Mucosa of descending colon (tissue), 3 donors: ENCODE data around the gene NR3C1. TPM values are rescaled to one million over a fixed set of nuclear protein-coding genes. Genes with fewer than 3 reads are reported as not detected.

Experiments used
- ATAC-seq: fragments of 200-7000 bp; cut with Tn5 transposase; one replicate; pipeline ENCODE4 v1.9.1; 2020; ENCODE audit warnings: mild to moderate bottlenecking, moderate library complexity
- DNase-seq, 3 donors: peaks; one replicate each; pipeline ENCODE4 v3.0.0-alpha.2; 2020
- H3K36me3 ChIP-seq: fragments of 200-600 bp; one replicate; pipeline ENCODE4 v1.8.0; 2021; ENCODE audit warnings: low read depth, mild to moderate bottlenecking
- H3K4me1 ChIP-seq: fragments of 200-600 bp; one replicate; pipeline ENCODE4 v1.8.0; 2021; ENCODE audit warnings: low read depth, mild to moderate bottlenecking
- H3K4me3 ChIP-seq: fragments of 200-600 bp; one replicate; pipeline ENCODE4 v1.8.0; 2021; ENCODE audit warnings: mild to moderate bottlenecking
- H3K9me3 ChIP-seq: fragments of 200-600 bp; one replicate; pipeline ENCODE4 v1.8.0; 2021; ENCODE audit warnings: mild to moderate bottlenecking
- intact Hi-C, 2 donors: fragments of 100-400 bp; cut with DNase I in 1 of 2; cut with micrococcal nuclease in 1 of 2; formaldehyde crosslinking; loops; one replicate each; pipeline versions ENCODE4 v1.11.0 to v1.11.1; 2022; cut with DNase I, micrococcal nuclease
- total RNA-seq, 3 donors: library from RNA; stranded (reverse); fragmentation: NEBNext Ultra II Directional in 2 of 3; extraction: Animal tissue kit (Norgen Biotek cat#: 25700) in 2 of 3; gene quantifications; one replicate each; pipeline versions ENCODE4 v1.2.1 to v1.2.4, GENCODE V29; 2021 to 2023
- TF ChIP-seq, protein P1 (sequence below): fragments of 200-600 bp; IDR thresholded peaks from one replicate; pipeline ENCODE4 v1.8.0; 2022; ENCODE audit warnings: antibody characterized with exemption, mild to moderate bottlenecking
- donor health status: DM: no; HTN: no; CAD: no; lungs with moderate emphysema.
- donor health status: DM: no; HTN: no; CAD: no.
- donor health status: DM: no; HTN: yes; CAD: no.

NR3C1 gene
- total RNA-seq, 3 donors from 2014 or later: 25.6 to 59.0 (median 27.7) TPM

DNA sequence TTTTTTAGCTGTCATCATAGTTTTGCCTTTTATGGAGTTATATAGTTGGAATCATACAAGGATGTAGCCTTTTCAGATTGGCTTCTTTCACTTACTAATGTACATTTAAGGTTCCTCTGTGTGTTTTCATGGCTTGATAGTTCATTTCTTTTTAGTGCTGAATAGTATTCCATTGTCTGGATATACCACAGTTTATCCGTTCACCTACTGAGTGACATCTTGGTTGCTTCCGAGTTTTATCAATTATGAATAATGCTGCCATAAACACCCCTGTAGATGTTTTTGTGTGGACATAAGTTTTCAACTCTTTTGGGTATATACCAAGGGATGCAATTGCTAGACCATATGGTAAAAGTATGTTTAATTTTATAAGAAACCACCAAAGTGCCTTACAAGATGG lies 136.3 kb downstream of the NR3C1 start:
- TF ChIP-seq, protein P1, sequence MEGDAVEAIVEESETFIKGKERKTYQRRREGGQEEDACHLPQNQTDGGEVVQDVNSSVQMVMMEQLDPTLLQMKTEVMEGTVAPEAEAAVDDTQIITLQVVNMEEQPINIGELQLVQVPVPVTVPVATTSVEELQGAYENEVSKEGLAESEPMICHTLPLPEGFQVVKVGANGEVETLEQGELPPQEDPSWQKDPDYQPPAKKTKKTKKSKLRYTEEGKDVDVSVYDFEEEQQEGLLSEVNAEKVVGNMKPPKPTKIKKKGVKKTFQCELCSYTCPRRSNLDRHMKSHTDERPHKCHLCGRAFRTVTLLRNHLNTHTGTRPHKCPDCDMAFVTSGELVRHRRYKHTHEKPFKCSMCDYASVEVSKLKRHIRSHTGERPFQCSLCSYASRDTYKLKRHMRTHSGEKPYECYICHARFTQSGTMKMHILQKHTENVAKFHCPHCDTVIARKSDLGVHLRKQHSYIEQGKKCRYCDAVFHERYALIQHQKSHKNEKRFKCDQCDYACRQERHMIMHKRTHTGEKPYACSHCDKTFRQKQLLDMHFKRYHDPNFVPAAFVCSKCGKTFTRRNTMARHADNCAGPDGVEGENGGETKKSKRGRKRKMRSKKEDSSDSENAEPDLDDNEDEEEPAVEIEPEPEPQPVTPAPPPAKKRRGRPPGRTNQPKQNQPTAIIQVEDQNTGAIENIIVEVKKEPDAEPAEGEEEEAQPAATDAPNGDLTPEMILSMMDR: no peak
- Histone ChIP-seq H3K4me3 (no peak overlapping the region), H3K4me1 (no peaks in the 10 kb centered on the region), H3K36me3 (no peaks in the 10 kb centered on the region), H3K9me3 (peaks cover 6% of the 10 kb centered on the region)
- DNase-seq: no peak
- intact Hi-C loops: no loop called here
- ATAC-seq: no peak

DNA sequence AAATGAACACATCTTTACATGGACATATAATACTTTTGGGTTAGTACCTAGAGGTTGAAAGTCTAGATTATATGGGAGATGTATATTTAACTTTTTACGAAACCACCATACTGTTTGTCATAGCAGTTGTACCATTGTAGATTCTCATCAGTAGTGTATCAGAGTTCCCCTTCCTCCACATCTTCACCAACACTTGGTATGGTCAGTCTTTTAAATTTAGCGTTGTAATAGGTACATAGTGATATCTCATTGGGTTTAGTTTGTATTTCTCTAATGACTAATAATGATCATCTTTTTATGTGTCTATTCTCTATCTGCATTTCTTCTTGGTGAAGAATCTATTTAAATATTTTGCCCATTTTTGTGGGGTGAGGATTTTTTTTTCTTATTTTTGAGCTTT lies 137.5 kb downstream of the NR3C1 start:
- intact Hi-C loops: no loop called here
- DNase-seq: no peak
- ATAC-seq: no peak
- Histone ChIP-seq H3K9me3 (peaks cover 6% of the 10 kb centered on the region), H3K4me1 (no peaks in the 10 kb centered on the region), H3K4me3 (no peak overlapping the region), H3K36me3 (no peaks in the 10 kb centered on the region)
- TF ChIP-seq, protein P1: no peak

DNA sequence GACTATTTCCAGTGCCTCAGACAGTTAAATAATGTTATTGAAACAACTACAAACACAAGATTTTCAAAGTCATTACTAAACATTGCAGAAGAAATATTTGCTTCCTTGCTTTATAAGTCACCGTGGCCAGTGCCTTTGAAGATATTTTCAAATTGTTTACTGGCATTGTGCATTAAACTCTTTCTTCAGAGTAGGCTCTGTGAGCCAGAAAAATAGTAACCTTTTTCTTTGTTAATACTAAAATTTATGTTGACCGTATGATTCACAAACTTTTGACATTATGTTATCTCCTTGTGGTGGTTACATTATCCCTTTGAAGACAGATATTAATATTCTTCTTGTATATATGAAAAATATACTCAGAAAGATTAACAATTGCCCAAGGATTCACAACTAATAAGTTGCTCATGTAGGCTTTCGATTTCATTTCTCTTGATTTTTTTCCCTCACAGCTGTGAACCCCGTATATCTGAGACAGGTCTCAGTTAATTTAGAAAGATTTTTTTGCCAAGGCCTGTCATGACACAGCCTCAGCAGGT lies 140.1 kb downstream of the NR3C1 start:
- no peaks in the 10 kb centered on the region for H3K36me3 ChIP-seq
- no peak for ATAC-seq
- TF ChIP-seq, protein P1: no peak
- no peak for DNase-seq
- no peak overlapping the region for H3K4me3 ChIP-seq
- no peaks in the 10 kb centered on the region for H3K4me1 ChIP-seq
- H3K9me3 ChIP-seq: peaks cover 6% of the 10 kb centered on the region
- intact Hi-C loops: no loop called here

DNA sequence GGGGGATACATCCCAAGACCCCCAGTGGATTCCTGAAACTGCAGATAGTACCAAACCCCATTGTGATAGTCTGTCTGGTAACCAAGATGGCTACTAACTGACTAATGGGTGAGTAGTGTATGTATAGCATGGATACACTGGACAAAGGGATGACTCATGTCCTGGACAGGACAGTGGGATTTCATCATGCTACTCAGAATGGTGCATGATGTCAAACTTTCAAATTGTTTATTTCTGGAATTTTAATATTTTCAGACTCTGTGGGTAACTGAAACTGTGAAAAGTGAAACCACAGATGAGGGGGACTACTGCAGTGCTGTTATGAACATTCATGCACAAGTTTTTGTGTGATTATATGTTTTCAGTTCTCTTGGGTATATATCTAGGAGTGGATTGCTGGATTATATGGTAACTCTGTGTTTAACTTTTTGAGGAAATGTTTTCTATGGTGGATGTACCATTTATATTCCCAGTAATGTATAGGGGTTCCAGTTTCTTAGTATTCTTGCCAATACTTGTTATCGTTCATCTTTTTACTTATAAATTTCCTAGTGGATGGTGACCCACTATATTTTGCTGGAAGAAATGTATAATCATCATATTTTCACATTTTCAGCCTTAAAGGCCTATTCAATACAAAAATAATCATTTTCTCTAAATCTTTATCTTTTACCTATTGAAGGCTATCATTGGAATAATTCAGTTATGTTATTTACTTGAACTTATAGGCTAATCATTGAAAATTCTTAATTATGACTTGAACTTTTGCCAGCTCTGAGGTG lies 140.9 kb downstream of the NR3C1 start:
- no peak for ATAC-seq
- Histone ChIP-seq H3K36me3 (no peaks in the 10 kb centered on the region), H3K4me3 (no peak overlapping the region), H3K4me1 (no peaks in the 10 kb centered on the region), H3K9me3 (peaks cover 5% of the 10 kb centered on the region)
- intact Hi-C loops: no loop called here
- TF ChIP-seq, protein P1: no peak
- DNase-seq: no peak

DNA sequence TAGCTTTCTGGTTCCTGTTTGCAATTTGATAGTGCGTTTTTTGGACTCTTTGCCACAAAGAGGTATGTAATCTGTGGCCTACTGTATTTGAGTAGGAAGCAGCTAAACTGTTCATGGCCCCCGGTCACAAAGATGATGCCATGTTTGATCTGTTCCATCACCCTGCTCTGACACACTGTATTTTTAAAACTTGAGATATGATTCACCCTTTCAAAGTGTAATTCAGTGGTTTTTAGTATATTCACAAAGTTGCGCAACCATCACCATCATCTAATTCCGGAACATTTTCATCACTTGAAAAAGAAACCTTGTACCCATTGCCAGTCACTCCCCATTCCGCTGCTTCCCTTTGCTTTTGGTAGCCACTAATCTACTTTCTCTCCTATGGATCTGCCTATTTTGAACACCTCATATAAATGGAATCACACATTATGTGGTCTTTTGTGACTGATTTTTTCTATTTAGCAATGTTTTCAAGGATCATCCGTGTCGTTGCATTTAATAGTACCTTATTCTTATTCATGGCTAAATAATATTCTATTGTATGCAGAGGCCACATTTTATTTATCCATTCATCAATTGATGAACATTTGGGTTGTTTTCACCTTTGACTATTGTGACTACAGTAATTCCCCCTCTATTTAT lies 141.6 kb downstream of the NR3C1 start:
- Histone ChIP-seq H3K4me3 (no peak overlapping the region), H3K36me3 (no peaks in the 10 kb centered on the region), H3K9me3 (peaks cover 2% of the 10 kb centered on the region), H3K4me1 (no peaks in the 10 kb centered on the region)
- intact Hi-C loops: no loop called here
- DNase-seq (no peak), ATAC-seq (no peak)
- TF ChIP-seq, protein P1: no peak
